Endothelial cell of umbilical vein (primary cell): ENCODE measurements around the gene SIPA1L2.

Source experiments
- EZH2 ChIP-seq: IDR thresholded peaks from 2 replicates; pipeline ENCODE4 v1.6.1; 2012; ENCODE audit warnings: borderline replicate concordance, low read depth, mild to moderate bottlenecking, moderate library complexity, low read length, inconsistent platforms; ENCODE audit not compliant: severe bottlenecking
- POLR2A ChIP-seq: IDR thresholded peaks from 2 replicates; pipeline ENCODE4 v1.6.1; 2012; ENCODE audit warnings: low read depth, mild to moderate bottlenecking, control low read depth, low read length
- POLR2AphosphoS5 ChIP-seq: IDR thresholded peaks from 2 replicates; pipeline ENCODE4 v1.6.1; 2012; ENCODE audit warnings: low read depth, mild to moderate bottlenecking, control low read depth, low read length, moderate library complexity; ENCODE audit not compliant: insufficient read depth
- TF ChIP-seq, protein P1 (sequence below), 2 donors: IDR thresholded peaks; 1 replicate in 1 of 2; 2 replicates in 1 of 2; pipeline ENCODE4 v1.5.1; 2011; ENCODE audit warnings: low read length in 2 of 2, mild to moderate bottlenecking in 2 of 2, moderate library complexity in 2 of 2, control low read depth in 1 of 2, inconsistent platforms in 1 of 2, low read depth in 1 of 2; ENCODE audit not compliant: insufficient read depth in 1 of 2; ENCODE audit errors: extremely low read depth in 1 of 2
- TF ChIP-seq, protein P2 (sequence below): IDR thresholded peaks from 2 replicates; pipeline ENCODE4 v1.6.1; 2011; ENCODE audit not compliant: insufficient read depth, insufficient read length

DNA sequence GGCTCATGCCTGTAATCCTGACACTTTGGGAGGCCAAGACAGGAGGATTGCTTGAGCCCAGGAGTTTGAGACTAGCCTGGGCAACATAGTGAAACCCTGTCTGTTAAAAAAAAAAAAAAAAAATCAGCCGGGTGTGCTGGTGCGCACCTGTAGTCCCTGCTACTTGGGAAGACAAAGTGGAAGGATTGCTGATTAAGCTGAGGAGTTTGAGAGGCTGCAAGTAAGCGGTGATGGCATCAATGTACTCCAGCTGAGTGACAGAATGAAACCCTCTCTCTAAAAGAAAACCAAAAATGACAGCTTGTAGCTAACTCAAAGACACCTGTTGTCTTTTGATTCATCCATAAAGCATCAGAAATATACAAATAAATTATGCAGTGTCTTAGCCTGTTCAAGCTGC, 31.8 kb downstream of the SIPA1L2 start:
- TF ChIP-seq POLR2A (no peak), POLR2AphosphoS5 (no peak), EZH2 (no peak)
- TF ChIP-seq, protein P1, sequence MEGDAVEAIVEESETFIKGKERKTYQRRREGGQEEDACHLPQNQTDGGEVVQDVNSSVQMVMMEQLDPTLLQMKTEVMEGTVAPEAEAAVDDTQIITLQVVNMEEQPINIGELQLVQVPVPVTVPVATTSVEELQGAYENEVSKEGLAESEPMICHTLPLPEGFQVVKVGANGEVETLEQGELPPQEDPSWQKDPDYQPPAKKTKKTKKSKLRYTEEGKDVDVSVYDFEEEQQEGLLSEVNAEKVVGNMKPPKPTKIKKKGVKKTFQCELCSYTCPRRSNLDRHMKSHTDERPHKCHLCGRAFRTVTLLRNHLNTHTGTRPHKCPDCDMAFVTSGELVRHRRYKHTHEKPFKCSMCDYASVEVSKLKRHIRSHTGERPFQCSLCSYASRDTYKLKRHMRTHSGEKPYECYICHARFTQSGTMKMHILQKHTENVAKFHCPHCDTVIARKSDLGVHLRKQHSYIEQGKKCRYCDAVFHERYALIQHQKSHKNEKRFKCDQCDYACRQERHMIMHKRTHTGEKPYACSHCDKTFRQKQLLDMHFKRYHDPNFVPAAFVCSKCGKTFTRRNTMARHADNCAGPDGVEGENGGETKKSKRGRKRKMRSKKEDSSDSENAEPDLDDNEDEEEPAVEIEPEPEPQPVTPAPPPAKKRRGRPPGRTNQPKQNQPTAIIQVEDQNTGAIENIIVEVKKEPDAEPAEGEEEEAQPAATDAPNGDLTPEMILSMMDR (IDR thresholded peaks at IDR 0.05; ENCODE audit: extremely low read depth in 1 of 2, insufficient read depth in 1 of 2, low read depth in 1 of 2, low read length in 2 of 2): no peak
- TF ChIP-seq, protein P2, sequence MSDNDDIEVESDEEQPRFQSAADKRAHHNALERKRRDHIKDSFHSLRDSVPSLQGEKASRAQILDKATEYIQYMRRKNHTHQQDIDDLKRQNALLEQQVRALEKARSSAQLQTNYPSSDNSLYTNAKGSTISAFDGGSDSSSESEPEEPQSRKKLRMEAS: no peak
